CD4-positive, alpha-beta T cell treated with Interleukin-6 for 4 hours (primary cell): Measurements from ENCODE around the gene CLRN2.

Source experiments
- DNase-seq: peaks from one replicate; pipeline ENCODE4 v3.0.0-alpha.2; 2020; ENCODE audit warnings: mixed read lengths

Gene CLRN2

DNA sequence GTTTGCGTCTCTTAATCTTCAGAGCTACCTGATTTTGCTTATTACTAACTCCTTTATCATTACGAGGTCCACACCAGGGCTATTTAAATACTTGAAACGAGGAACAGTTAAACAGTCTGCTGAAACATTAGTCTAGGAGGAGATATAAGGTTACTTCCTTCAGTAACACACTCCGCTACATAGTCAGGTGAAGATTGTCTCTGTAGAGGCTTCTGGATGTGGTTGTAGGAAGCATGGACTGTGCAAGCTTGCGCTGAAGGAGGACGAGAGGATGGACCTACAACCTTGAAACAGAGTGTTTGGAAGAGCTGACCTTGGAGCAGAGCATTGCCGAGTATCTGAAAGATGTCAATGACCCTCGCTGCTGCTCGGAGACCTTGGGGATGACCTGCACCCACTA is at the start of gene CLRN2:
Gene CLRN2 (plus strand): TSS at position 301 of the 400 bp plus-strand sequence. CDS start 102 bp downstream, outside the sequence.
- DNase-seq, result no peak

DNA sequence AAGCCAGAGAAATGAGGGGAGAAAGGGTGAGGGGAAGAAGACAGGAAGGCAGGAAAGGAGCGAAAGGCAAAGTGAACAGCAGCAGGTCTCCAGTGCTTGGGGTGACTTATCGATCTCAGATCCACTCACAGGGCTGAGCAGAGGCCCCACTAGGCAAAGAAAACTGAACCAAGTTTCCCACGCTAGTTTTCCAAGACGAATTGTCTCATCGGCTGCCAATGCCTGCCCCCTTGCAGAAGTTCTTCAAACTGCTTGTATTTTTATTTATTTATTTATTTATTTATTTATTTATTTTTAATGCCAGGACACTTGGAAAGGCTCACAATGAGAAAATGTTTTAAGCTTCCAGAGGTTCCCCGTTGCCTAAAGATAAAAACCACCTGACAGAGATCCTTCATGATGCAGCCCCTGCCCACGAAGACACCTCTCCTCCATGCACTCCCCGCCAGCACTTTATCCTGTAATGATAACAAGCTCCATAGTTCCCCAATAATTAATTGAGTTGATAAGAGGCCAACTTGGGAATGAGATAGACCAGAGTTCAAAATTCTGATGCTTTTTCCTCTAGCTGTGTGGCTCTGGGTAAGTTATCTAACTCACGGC is 46.2 kb upstream of the CLRN2 start:
- DNase-seq, result no peak

DNA sequence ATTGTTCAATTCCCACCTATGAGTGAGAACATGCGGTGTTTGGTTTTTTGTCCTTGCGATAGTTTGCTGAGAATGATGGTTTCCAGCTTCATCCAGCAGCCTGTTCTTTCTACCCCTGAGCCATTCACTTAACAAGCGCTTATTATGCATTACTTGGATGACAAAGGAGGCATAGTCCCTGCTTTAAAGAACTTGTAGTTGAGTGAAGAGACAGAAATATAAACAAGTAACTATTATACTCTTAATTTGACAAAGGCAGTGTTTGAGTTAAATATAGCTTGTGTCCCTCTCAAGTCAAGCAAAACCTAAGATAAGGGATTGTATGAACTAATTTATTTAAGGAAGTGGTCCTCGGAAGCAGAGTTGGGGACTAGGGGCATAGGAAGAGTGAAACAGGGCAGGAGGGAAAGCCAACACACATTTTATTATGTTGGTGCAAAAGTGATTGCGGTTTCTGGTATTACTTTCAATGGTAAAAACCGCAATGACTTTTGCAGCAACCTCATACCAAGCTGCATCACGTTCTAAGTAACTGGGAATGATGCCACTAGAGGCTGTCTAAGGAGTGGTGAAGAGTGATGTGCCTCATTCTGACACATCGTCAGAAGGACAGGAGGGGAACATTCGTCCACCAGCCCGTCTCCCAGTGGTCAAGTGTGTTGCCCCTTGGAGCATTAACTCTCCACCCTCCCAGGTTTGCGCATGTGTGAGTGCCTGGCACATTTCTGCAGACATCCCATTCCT is 44.9 kb upstream of the CLRN2 start:
- DNase-seq, result no peak

- DNase-seq, result no peak
These were observed 39.5 kb upstream of the CLRN2 start for GRCh38 chr4:17475481-17475880.

- DNase-seq, result no peak
These were observed 38.1 kb upstream of the CLRN2 start for GRCh38 chr4:17476853-17477252.

DNA sequence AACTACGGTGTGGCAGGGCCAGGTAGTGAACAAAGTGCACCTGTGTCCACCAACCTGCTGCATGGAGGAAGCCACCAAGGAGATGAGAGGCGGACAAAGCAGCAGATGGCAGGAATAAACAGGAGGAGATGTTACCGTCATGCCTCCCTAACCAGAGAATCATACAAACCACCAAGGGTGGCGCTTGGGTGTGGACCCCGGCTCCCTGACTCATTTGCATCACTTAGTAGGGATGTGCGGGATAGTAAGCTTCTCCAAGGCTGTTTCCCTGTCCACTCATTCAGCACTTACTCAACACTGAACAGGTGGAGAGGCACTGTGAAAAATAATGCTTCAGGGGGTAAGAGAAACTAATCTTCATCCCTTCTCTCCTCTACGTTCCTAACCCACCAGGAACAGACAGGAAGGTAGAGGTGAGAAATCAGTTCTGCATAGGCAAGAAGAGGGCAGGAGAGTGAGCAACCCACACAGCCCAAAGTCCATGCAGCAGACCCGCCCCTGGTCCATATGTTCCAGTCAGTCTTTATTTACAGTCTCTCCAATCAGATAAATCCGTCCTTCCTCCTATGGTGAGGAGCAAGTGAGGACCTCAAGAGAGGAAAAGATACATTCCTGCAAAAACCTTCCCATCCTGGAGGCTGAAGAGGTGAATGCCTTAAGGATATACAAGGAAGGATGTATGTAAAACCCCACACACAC is 37.0 kb upstream of the CLRN2 start:
- DNase-seq, result no peak

GRCh38 chr4:17480210-17480927 is 34.6 kb upstream of the CLRN2 start:
- no peak for DNase-seq

DNA sequence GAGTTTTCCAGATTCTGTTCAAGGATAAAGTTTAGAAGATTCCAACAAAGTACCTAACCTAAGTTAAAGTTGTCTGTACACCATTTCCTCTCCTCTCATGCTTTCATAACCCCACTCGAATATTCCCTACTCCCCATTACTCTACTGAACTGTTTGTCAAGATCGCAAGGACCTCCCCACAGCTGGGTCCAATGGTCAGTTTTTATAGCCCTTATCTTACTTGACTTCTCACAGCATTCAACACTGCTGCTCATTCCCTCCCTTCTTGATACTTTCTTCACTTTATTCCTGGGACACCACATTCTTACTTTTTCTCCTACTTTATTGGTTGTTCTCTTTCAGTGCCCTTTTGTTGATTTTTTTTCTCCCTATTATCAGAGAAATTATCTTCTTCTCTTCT is 34.0 kb upstream of the CLRN2 start:
- no peak for DNase-seq

- no peak for DNase-seq
These were observed 32.2 kb upstream of the CLRN2 start for GRCh38 chr4:17482716-17483115.

- DNase-seq, result no peak
These were observed 25.8 kb upstream of the CLRN2 start for GRCh38 chr4:17489123-17489522.

- no peak for DNase-seq
These were observed 25.2 kb upstream of the CLRN2 start for GRCh38 chr4:17489721-17490120.

- DNase-seq, result no peak
These were observed 24.3 kb upstream of the CLRN2 start for GRCh38 chr4:17490575-17491059.

- DNase-seq, result no peak
These were observed 23.8 kb upstream of the CLRN2 start for GRCh38 chr4:17491196-17491595.

GRCh38 chr4:17492058-17492741 is 22.8 kb upstream of the CLRN2 start:
- no peak for DNase-seq

DNA sequence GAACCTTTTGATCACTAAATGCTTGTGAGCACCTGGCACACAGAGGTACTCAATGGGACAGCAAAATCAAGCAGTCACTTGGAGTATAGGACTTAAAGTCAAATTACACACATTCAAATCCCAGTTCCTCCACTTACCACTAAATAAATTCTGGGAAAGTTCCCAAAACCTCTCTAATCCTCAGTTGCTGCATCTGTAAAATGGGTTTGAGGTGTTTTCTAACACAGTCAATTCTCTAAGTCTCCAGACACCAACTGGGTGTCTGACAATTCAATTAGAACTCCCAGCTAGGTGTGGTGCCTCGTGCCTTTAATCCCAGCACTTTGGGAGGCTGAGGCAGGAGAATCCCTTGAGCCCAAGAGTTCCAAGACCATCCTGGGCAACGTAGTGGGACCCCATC is 22.1 kb upstream of the CLRN2 start:
- DNase-seq, result no peak

DNA sequence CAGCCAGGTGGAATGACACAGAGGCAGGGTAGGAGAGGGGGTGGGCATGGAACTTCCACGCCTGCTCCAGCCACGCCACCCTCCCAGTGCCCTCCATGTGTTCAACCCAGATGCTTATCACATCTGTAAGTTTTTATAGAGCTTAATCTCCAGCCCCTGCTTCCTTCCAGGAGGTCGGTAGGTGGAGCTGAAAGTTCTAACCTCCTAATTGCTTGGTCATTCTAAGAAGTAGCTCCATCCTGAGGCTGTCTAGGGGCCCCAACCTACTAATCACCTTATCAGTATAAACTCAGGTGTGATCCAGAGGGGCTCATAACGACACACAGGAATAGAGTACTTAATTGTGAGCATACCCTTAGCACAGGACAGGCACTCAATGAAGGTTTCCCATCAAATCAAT is 21.3 kb upstream of the CLRN2 start:
- DNase-seq, result no peak

GRCh38 chr4:17494258-17495190 is 20.4 kb upstream of the CLRN2 start:
- no peak for DNase-seq

DNA sequence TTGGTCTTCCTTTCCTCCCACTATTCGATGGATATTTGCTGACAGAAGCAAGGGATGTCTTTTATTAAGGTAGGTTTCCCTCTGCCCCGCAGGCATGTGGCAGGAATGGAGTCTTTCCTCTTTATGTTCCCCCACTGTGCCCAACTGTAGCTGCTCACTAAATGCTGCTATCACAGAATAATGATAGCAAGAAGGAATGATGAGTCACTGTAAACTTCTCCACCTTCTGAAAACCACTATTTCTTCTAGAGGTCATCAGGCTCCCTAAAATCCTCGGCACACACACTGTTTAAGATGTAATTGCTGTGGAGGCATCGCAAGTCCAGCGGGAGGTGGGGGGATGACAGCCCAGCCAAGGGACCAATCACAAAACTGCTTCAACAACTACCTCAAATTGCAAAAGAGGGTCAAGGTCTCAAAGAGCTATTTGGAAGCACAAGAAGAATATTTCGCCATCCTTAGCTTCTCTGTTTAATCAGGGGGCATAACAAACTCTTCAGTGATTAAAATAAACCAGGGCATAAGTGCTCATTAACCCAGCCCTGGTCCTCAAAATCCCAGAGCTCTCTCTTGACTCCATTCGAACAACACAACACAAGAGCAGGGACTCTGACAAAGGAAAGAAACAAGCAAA is 17.0 kb upstream of the CLRN2 start:
- no peak for DNase-seq

GRCh38 chr4:17500574-17500973 is 14.4 kb upstream of the CLRN2 start:
- no peak for DNase-seq

DNA sequence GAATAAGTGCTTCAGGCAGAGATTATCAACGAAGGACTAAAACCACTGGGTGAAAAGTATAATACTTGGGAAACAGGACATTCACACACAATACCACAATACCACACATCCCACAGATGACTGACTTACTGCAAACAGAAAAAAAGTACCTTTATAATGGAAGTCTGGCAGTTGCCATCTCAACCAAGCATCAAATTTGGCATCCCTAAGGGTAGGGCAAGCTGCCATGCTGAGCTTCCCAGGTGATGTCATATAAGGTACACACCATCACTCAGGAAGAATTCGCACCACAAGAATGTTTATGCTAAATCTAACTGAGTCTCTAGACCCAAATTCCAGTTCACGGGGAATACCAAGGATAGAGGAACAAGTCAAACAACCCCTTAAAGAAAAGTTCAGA is 12.2 kb upstream of the CLRN2 start:
- DNase-seq, result no peak

- no peak for DNase-seq
These were observed 10.9 kb upstream of the CLRN2 start for GRCh38 chr4:17504081-17504480.
